ENCODE measurements around the gene PARP15.
"Not testable (repeated sequence)": the region's sequence is repeated elsewhere in the genome, so short reads cannot be mapped to it uniquely, and the experiment has no call there.

- TF ChIP-seq CTCF (IDR thresholded peaks at IDR 0.05; ENCODE audit: insufficient read depth, low read depth, low read length); EZH2 (IDR thresholded peaks at IDR 0.05; ENCODE audit: insufficient read depth, low read length): not testable (repeated sequence)
These were observed 105.4 kb downstream of the PARP15 start for GRCh38 chr3:122682778-122683411.

All from astrocyte (in vitro differentiated cells and primary cell).